IPS DF 6.9 (cell line): ENCODE data around the gene R3HDM2.
A peak's percentile ranks its signal among the peaks of the same experiment; 100 is the strongest.

Source experiments
- DNase-seq: peaks from one replicate; pipeline ENCODE4 v3.0.0-alpha.2; 2013; ENCODE audit warnings: low read depth, low spot score
- H3K27ac ChIP-seq: one replicate; pipeline ENCODE4 v1.5.1; 2013; ENCODE audit warnings: low read length, control low read depth
- H3K27me3 ChIP-seq: 2 replicates; pipeline ENCODE4 v1.6.1; 2013; ENCODE audit warnings: mild to moderate bottlenecking, low read length; ENCODE audit not compliant: control insufficient read depth, insufficient read depth
- H3K36me3 ChIP-seq: 2 replicates; pipeline ENCODE4 v1.6.1; 2013; ENCODE audit warnings: low read length; ENCODE audit not compliant: control insufficient read depth, insufficient read depth
- H3K4me1 ChIP-seq: 2 replicates; pipeline ENCODE4 v1.6.1; 2013; ENCODE audit warnings: low read length; ENCODE audit not compliant: control insufficient read depth, insufficient read depth
- H3K4me3 ChIP-seq: 2 replicates; pipeline ENCODE4 v1.5.1; 2013; ENCODE audit warnings: mild to moderate bottlenecking, low read length
- H3K9me3 ChIP-seq: 2 replicates; pipeline ENCODE4 v1.6.1; 2013; ENCODE audit warnings: low read length, inconsistent platforms; ENCODE audit not compliant: control insufficient read depth, insufficient read depth
- WGBS: extraction: QIAGEN DNeasy Blood & Tissue Kit; methylation state at CpG from one replicate; pipeline ENCODE4 v1.1.7; 2013; ENCODE audit warnings: mixed read lengths, missing lambda C conversion rate; ENCODE audit not compliant: insufficient read length, insufficient coverage; 5-methylcytosine and 5-hydroxymethylcytosine counted together

The R3HDM2 gene

GRCh38 chr12:57465747-57466505 lies 35.1 kb upstream of the R3HDM2 start:
- H3K9me3 ChIP-seq, result no peaks in the 10 kb centered on the region
- H3K27ac ChIP-seq, result no peak overlapping the region
- no peaks in the 10 kb centered on the region for H3K36me3 ChIP-seq
- no peak overlapping the region for H3K4me3 ChIP-seq
- DNase-seq, result no peak
- peaks cover 2% of the 10 kb centered on the region; the same call in 1 of the 2 replicates for H3K4me1 ChIP-seq
- WGBS, result no CpG with 5 or more reads among the region's 14 CpGs
- H3K27me3 ChIP-seq, result no peaks in the 10 kb centered on the region

- Histone ChIP-seq H3K36me3 (no peaks in the 10 kb centered on the region), H3K4me1 (peaks cover 2% of the 10 kb centered on the region; the same call in 1 of the 2 replicates), H3K27me3 (no peaks in the 10 kb centered on the region), H3K9me3 (no peaks in the 10 kb centered on the region), H3K4me3 (no peak overlapping the region), H3K27ac (no peak overlapping the region)
- DNase-seq, result no peak
- WGBS, result no CpG with 5 or more reads among the region's 6 CpGs
Measured at GRCh38 chr12:57465030-57465746, 34.3 kb upstream of the R3HDM2 start.

DNA sequence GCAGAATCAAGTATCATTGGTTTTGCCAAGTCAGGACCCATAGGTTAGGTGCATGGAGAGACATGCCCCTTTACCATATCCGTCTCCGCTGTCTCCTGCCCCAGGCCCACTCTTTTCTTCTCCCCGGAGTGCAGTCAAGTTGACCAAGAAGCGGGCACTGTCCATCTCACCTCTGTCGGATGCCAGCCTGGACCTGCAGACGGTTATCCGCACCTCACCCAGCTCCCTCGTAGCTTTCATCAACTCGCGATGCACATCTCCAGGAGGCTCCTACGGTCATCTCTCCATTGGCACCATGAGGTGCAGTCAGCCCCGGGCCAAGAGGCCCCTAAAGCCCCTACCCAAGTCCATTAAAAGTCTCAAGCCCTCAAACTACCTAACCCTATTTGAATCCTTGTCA lies 33.7 kb upstream of the R3HDM2 start:
- H3K27me3 ChIP-seq, result no peaks in the 10 kb centered on the region
- no CpG with 5 or more reads among the region's 12 CpGs for WGBS

GRCh38 chr12:57462912-57463253 lies 32.0 kb upstream of the R3HDM2 start:
- no peak overlapping the region for H3K4me3 ChIP-seq
- H3K9me3 ChIP-seq, result no peaks in the 10 kb centered on the region
- no peak for DNase-seq
- no peak overlapping the region for H3K27ac ChIP-seq
- H3K36me3 ChIP-seq, result no peaks in the 10 kb centered on the region
- peaks cover 3% of the 10 kb centered on the region; the same call in 1 of the 2 replicates for H3K4me1 ChIP-seq
- WGBS, result no CpG with 5 or more reads among the region's 5 CpGs
- H3K27me3 ChIP-seq, result no peaks in the 10 kb centered on the region

More for the DNA sequence above, 33.7 kb upstream of the R3HDM2 start:
- H3K36me3 ChIP-seq, result no peaks in the 10 kb centered on the region
- no peak for DNase-seq
- H3K4me1 ChIP-seq, result peaks cover 2% of the 10 kb centered on the region; the same call in 1 of the 2 replicates
- H3K9me3 ChIP-seq, result no peaks in the 10 kb centered on the region
- H3K4me3 ChIP-seq, result no peak overlapping the region
- H3K27ac ChIP-seq, result no peak overlapping the region

GRCh38 chr12:57462251-57462911 lies 31.5 kb upstream of the R3HDM2 start:
- no peaks in the 10 kb centered on the region for H3K9me3 ChIP-seq
- DNase-seq, result peak; percentile 96
- H3K27me3 ChIP-seq, result no peaks in the 10 kb centered on the region
- H3K36me3 ChIP-seq, result no peaks in the 10 kb centered on the region
- H3K4me3 ChIP-seq, result peak overlapping the region; percentile 56; the same call in 1 of the 2 replicates
- H3K4me1 ChIP-seq, result peaks cover 3% of the 10 kb centered on the region; the same call in 1 of the 2 replicates
- H3K27ac ChIP-seq, result no peak overlapping the region
- no CpG with 5 or more reads among the region's 28 CpGs for WGBS

GRCh38 chr12:57461917-57462250 lies 31.0 kb upstream of the R3HDM2 start:
- WGBS, result no CpG with 5 or more reads among the region's 9 CpGs
- no peaks in the 10 kb centered on the region for H3K9me3 ChIP-seq
- H3K27me3 ChIP-seq, result no peaks in the 10 kb centered on the region
- no peak overlapping the region for H3K27ac ChIP-seq
- peaks cover 3% of the 10 kb centered on the region; the same call in 1 of the 2 replicates for H3K4me1 ChIP-seq
- H3K4me3 ChIP-seq, result peak overlapping the region; percentile 56; the same call in 1 of the 2 replicates
- DNase-seq, result no peak
- H3K36me3 ChIP-seq, result no peaks in the 10 kb centered on the region

GRCh38 chr12:57461276-57461916 lies 30.6 kb upstream of the R3HDM2 start:
- Histone ChIP-seq H3K4me3 (peak overlapping the region; percentile 63; the same call in 1 of the 2 replicates), H3K36me3 (no peaks in the 10 kb centered on the region), H3K4me1 (peaks cover 6% of the 10 kb centered on the region; the same call in 1 of the 2 replicates), H3K27me3 (no peaks in the 10 kb centered on the region), H3K27ac (no peak overlapping the region), H3K9me3 (no peaks in the 10 kb centered on the region)
- DNase-seq, result no peak
- WGBS, result no CpG with 5 or more reads among the region's 32 CpGs

GRCh38 chr12:57460841-57461275 lies 30.0 kb upstream of the R3HDM2 start:
- no peak for DNase-seq
- H3K4me3 ChIP-seq, result peak overlapping the region; percentile 63; the same call in 1 of the 2 replicates
- no peak overlapping the region for H3K27ac ChIP-seq
- no peaks in the 10 kb centered on the region for H3K9me3 ChIP-seq
- H3K4me1 ChIP-seq, result peaks cover 8% of the 10 kb centered on the region; the same call in 1 of the 2 replicates
- no peaks in the 10 kb centered on the region for H3K27me3 ChIP-seq
- WGBS, result no CpG with 5 or more reads among the region's 19 CpGs
- no peaks in the 10 kb centered on the region for H3K36me3 ChIP-seq

DNA sequence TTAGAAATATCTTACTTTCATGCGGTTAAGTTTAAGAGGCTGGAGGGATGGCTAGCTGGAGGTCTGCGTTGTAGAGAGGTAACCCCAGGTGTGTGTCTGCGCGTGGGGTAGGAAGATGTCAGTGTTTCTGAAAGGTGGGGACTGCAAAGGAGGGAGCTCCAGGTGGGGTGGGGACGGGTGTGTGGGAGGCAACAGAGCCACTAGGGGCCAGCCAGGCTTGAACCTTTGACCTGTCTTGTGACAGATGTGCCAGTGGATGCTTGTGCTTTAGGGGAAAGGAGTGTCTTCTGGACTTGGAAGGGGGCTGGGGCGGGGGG lies 29.6 kb upstream of the R3HDM2 start:
- H3K27me3 ChIP-seq, result no peaks in the 10 kb centered on the region
- no CpG with 5 or more reads among the region's 6 CpGs for WGBS
- no peaks in the 10 kb centered on the region for H3K36me3 ChIP-seq
- DNase-seq, result no peak
- H3K4me1 ChIP-seq, result peaks cover 8% of the 10 kb centered on the region; the same call in 1 of the 2 replicates
- H3K9me3 ChIP-seq, result no peaks in the 10 kb centered on the region
- no peak overlapping the region for H3K27ac ChIP-seq
- H3K4me3 ChIP-seq, result peak overlapping the region; percentile 63; the same call in 1 of the 2 replicates
